GM12864 (cell line): ENCODE data around the gene RNF114.
A peak's percentile ranks its signal among the peaks of the same experiment; 100 is the strongest.

Experiments
- DNase-seq: peaks from one replicate; pipeline ENCODE4 v3.0.0-alpha.2; 2011; ENCODE audit warnings: low read depth
- H3K4me3 ChIP-seq: 2 replicates; pipeline ENCODE4 v1.5.1; 2011; ENCODE audit warnings: mild to moderate bottlenecking, low read depth, low read length, control low read depth
- CTCF ChIP-seq: IDR thresholded peaks from 2 replicates; pipeline ENCODE4 v1.5.1; 2011; ENCODE audit warnings: low read depth, mild to moderate bottlenecking, moderate library complexity, low read length, control low read depth, inconsistent platforms; ENCODE audit errors: missing control alignments

The RNF114 gene

GRCh38 chr20:49918446-49918845 lies 17.8 kb upstream of the RNF114 start:
- H3K4me3 ChIP-seq, result no peak overlapping the region
- no peak for DNase-seq
- TF ChIP-seq CTCF, result no peak

GRCh38 chr20:49919009-49919408 lies 17.2 kb upstream of the RNF114 start:
- DNase-seq, result no peak
- no peak overlapping the region for H3K4me3 ChIP-seq
- no peak for TF ChIP-seq CTCF

DNA sequence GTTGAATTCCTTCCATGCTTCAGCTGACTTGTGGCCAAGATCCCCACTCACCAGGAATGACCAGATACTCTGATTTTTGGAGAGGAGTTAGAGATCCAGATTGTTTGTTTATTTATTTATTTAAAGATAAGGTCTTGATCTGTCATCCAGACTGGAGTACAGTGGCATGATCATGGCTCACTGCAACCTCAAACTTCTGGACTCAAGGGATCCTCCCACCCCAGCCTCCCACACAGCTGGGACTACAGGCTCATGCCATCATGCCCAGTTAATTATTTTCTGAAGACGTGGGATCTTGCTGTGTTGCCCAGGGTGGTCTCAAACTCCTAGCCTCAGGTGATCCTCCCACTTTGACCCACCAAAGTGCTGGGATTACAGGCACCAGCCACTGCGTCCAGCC lies 16.7 kb upstream of the RNF114 start:
- no peak overlapping the region for H3K4me3 ChIP-seq
- no peak for DNase-seq
- TF ChIP-seq CTCF, result no peak

DNA sequence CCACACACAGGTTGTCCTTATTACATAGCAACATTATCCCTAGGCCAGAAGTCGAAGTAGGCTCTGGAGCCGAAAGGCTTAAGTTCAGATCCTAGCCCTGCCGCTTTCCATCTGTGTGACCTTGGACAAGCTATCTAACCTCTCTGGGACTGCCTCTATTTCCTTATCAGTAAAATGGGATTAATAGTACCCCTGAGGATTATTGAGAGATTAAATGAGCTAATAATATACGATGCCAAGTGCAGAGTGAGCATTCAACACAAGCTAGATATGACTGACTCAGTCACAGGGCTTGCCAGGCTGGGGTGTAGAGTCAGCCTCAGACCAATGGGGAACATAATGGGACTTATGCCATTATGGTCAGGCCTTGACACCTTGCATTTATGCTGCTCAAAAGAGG lies 11.9 kb upstream of the RNF114 start:
- no peak overlapping the region for H3K4me3 ChIP-seq
- TF ChIP-seq CTCF, result no peak
- DNase-seq, result no peak

DNA sequence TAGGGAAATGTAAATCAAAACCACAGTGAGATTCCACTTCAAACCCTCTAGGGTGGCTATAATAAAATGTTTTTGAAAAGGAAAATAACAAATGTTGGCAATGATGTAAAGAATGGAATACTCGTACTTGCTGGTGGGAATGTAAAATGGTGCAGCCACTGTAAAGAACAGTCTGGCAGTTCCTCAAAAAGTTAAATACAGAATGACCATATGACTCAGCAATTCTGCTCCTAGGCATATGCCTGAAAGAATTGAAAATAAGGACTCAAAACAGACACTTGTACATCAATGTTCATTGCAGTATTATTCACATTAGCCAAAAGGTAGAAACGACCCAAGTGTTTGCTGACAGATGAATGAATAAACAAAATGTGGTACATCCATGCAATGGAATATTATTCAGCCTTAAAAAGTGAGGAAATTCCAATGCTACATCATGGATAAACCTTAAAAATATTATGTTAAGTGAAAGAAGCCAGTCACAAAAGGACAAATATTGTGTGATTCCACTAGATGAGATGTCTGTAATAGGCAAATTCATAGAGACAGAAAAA lies 10.2 kb upstream of the RNF114 start:
- DNase-seq, result no peak
- no peak overlapping the region for H3K4me3 ChIP-seq
- no peak for TF ChIP-seq CTCF

GRCh38 chr20:49928411-49929141 lies 7.6 kb upstream of the RNF114 start:
- DNase-seq, result no peak
- TF ChIP-seq CTCF, result peak; percentile 82
- H3K4me3 ChIP-seq, result no peak overlapping the region

DNA sequence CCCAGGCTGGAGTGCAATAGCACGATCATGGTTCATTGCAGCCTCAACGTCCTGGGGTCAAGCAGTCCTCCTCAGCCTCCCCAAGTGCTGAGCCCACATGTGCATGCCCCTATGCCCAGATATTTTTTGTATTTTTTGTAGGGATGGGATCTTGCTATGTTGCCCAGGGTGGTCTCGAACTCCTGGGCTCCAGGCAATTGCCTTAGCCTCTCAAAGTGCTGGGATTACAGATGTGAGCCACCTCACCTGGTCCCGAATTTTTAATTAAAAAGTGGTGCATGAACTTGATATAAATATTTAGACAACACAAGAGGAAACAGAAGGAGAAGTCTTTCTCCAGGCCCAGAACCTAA lies 7.1 kb upstream of the RNF114 start:
- no peak overlapping the region for H3K4me3 ChIP-seq
- no peak for TF ChIP-seq CTCF
- DNase-seq, result no peak
